Measurements from ENCODE around the gene HIP1. TPM values are rescaled to one million over a fixed set of nuclear protein-coding genes. Genes with fewer than 3 reads are reported as not detected.
A peak's percentile ranks its signal among the peaks of the same experiment; 100 is the strongest.

HIP1 gene
- total and polyA plus RNA-seq, 2 donors from 2014 or later, result 11.2 to 50.1 TPM

GRCh38 chr7:75712517-75713361 lies 26.0 kb downstream of the HIP1 start:
- no peak for FAIRE-seq
- Histone ChIP-seq H3K9me3 (ENCODE audit: control insufficient read depth in 2 of 3, insufficient read depth in 1 of 3, low read length in 3 of 3) (no peaks in the 10 kb centered on the region), H3K4me1 (ENCODE audit: control insufficient read depth in 2 of 3, insufficient read depth in 2 of 3, low read depth in 1 of 3, low read length in 3 of 3) (peaks cover 0 to 14% (median 12%) of the 10 kb centered on the region in 3 donors), H3K36me3 (ENCODE audit: control insufficient read depth in 2 of 3, insufficient read depth in 3 of 3, low read length in 3 of 3) (no peaks in the 10 kb centered on the region), H3K27me3 (ENCODE audit: control insufficient read depth, insufficient read depth, low read length) (no peaks in the 10 kb centered on the region), H3K27ac (ENCODE audit: low read depth in 2 of 2, low read length in 2 of 2) (peak overlapping the region; percentile 45 to 83), H3K9ac (ENCODE audit: low read length in 3 of 3) (peak overlapping the region in 1 of 3 donors; percentile 62), H3K4me3 (ENCODE audit: low read length in 3 of 3) (no peak overlapping the region)
- intact Hi-C loops (cut with DNase I), result no loop called here
- DNase-seq, result no peak
- TF ChIP-seq, protein P1, sequence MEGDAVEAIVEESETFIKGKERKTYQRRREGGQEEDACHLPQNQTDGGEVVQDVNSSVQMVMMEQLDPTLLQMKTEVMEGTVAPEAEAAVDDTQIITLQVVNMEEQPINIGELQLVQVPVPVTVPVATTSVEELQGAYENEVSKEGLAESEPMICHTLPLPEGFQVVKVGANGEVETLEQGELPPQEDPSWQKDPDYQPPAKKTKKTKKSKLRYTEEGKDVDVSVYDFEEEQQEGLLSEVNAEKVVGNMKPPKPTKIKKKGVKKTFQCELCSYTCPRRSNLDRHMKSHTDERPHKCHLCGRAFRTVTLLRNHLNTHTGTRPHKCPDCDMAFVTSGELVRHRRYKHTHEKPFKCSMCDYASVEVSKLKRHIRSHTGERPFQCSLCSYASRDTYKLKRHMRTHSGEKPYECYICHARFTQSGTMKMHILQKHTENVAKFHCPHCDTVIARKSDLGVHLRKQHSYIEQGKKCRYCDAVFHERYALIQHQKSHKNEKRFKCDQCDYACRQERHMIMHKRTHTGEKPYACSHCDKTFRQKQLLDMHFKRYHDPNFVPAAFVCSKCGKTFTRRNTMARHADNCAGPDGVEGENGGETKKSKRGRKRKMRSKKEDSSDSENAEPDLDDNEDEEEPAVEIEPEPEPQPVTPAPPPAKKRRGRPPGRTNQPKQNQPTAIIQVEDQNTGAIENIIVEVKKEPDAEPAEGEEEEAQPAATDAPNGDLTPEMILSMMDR (IDR thresholded peaks at IDR 0.05; ENCODE audit: borderline replicate concordance, extremely low read depth, insufficient read depth), result no peak

DNA sequence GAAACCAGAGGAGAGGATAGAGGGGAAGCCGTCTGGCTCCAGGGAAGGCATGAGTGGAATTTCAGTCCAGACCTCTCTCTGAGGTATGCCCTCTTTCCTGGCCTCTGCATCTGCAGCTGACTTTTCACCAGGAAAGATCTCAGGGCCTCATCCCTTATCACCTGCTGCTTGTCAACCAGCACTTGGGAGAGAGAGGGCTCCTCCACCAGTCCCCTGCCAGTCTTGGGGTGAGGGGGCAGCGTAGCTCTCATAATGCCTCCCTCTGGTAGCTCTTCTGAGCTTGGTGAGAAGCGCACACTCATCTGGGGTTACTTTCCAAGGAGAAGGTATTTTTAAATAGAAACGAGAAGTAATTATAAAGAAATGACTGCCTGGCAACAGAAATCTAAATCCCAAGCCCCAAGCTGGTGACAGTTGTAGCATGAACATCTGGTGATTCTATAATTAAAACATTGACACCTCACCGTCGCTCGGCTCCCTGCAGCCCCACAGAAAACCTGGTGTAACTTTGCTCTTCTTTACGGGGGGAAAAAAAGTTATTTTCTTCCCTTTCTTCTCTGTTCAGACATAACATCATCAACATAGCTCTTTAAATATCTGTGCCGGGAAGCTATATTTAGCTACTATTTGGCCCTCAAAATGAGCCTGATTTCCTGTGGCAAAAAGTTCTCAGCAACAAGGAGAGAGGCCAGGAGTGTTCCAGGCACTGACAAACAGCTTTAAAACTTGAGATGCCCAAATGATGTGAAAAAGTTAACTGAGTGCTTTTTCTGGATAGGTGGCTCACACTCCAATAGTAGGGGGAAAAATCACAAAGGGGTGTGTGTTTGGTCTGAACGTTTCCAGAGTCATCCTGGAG lies 26.9 kb downstream of the HIP1 start:
- H3K9me3 ChIP-seq (ENCODE audit: control insufficient read depth in 2 of 3, insufficient read depth in 1 of 3, low read length in 3 of 3), result no peaks in the 10 kb centered on the region
- no peaks in the 10 kb centered on the region for H3K36me3 ChIP-seq (ENCODE audit: control insufficient read depth in 2 of 3, insufficient read depth in 3 of 3, low read length in 3 of 3)
- peak overlapping the region in 2 of 3 donors; percentile 6 to 62 for H3K9ac ChIP-seq (ENCODE audit: low read length in 3 of 3)
- H3K27me3 ChIP-seq (ENCODE audit: control insufficient read depth, insufficient read depth, low read length), result no peaks in the 10 kb centered on the region
- DNase-seq, result peak in 1 of 5 donors; percentile 61
- intact Hi-C loops (cut with DNase I), result no loop called here
- H3K4me1 ChIP-seq (ENCODE audit: control insufficient read depth in 2 of 3, insufficient read depth in 2 of 3, low read depth in 1 of 3, low read length in 3 of 3), result peaks cover 0 to 14% (median 12%) of the 10 kb centered on the region in 3 donors
- peak overlapping the region; percentile 45 to 83 for H3K27ac ChIP-seq (ENCODE audit: low read depth in 2 of 2, low read length in 2 of 2)
- H3K4me3 ChIP-seq (ENCODE audit: low read length in 3 of 3), result no peak overlapping the region
- TF ChIP-seq, protein P1 (IDR thresholded peaks at IDR 0.05; ENCODE audit: borderline replicate concordance, extremely low read depth, insufficient read depth), result no peak
- FAIRE-seq, result no peak

DNA sequence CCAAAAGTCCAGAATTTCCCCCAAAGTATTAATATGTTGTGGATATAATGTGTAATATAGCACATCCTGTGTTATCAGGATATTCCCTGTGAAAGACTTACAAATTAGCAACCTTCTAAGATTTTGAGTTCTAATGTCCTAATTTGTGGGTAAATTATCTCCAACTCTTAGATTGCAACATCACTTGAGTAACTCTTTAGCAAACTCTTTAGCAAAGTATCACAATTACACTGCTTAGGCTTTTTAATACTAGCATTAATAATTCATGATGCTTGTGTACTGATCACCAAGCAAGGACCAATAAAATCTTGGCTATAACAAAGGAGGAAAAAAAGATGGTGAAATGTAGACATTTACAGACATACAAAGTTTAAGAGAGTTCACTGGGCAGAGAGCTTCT lies 27.7 kb downstream of the HIP1 start:
- Histone ChIP-seq H3K27ac (ENCODE audit: low read depth in 2 of 2, low read length in 2 of 2) (peak overlapping the region; percentile 45 to 83), H3K27me3 (ENCODE audit: control insufficient read depth, insufficient read depth, low read length) (no peaks in the 10 kb centered on the region), H3K36me3 (ENCODE audit: control insufficient read depth in 2 of 3, insufficient read depth in 3 of 3, low read length in 3 of 3) (no peaks in the 10 kb centered on the region), H3K9me3 (ENCODE audit: control insufficient read depth in 2 of 3, insufficient read depth in 1 of 3, low read length in 3 of 3) (no peaks in the 10 kb centered on the region), H3K9ac (ENCODE audit: low read length in 3 of 3) (no peak overlapping the region), H3K4me1 (ENCODE audit: control insufficient read depth in 2 of 3, insufficient read depth in 2 of 3, low read depth in 1 of 3, low read length in 3 of 3) (peaks cover 0 to 14% (median 12%) of the 10 kb centered on the region in 3 donors), H3K4me3 (ENCODE audit: low read length in 3 of 3) (no peak overlapping the region)
- FAIRE-seq (no peak), DNase-seq (no peak)
- intact Hi-C loops (cut with DNase I), result no loop called here
- TF ChIP-seq, protein P1 (IDR thresholded peaks at IDR 0.05; ENCODE audit: borderline replicate concordance, extremely low read depth, insufficient read depth), result no peak

All from kidney (tissue), 14 donors.